ENCODE results near the gene OXCT1. TPM values are rescaled to one million over a fixed set of nuclear protein-coding genes. Genes with fewer than 3 reads are reported as not detected.

Gene OXCT1
- polyA plus RNA-seq (ENCODE audit: low read depth in 6 of 6) = 10 to 100 TPM; 25.8 to 28.6 (median 26.5) TPM

GRCh38 chr5:41869724-41870626 is at the start of gene OXCT1:
Gene OXCT1, minus strand, starts transcription at chr5:41870425. Its CDS starts 67 bp downstream, at chr5:41870358.
- peak; percentile 92 to 94 for ATAC-seq (ENCODE audit: low read depth in 2 of 2)
- Mint-ChIP-seq H3K36me3 (no peaks in the 10 kb centered on the region), H3K4me1 (peaks cover 32 to 48% (median 37%) of the 10 kb centered on the region in 3 donors), H3K4me3 (peak within 1 kb of the TSS; percentile 87 to 96 (median 92)), H3K9me3 (no peaks in the 10 kb centered on the region), H3K27me3 (no peaks in the 10 kb centered on the region), H3K27ac (peak within 1 kb of the TSS; percentile 89 to 98 (median 96))
- DNase-seq = peak; percentile 92

GRCh38 chr5:41918105-41918504 is 47.9 kb upstream of the OXCT1 start:
- ATAC-seq (ENCODE audit: low read depth in 2 of 2) = no peak
- no peaks in the 10 kb centered on the region for H3K27me3 Mint-ChIP-seq
- H3K4me3 Mint-ChIP-seq = no peak overlapping the region
- H3K27ac Mint-ChIP-seq = peak overlapping the region; percentile 48 to 90 (median 86)
- peaks cover 26 to 45% of the 10 kb centered on the region in 2 donors for H3K36me3 Mint-ChIP-seq
- DNase-seq = no peak
- H3K4me1 Mint-ChIP-seq = peaks cover 13 to 16% (median 15%) of the 10 kb centered on the region in 3 donors
- H3K9me3 Mint-ChIP-seq = peaks cover 0 to 2% (median 0%) of the 10 kb centered on the region in 7 donors

- Mint-ChIP-seq H3K9me3 (no peaks in the 10 kb centered on the region), H3K27ac (peak overlapping the region in 1 of 6 donors; percentile 18), H3K36me3 (peaks cover 11 to 14% of the 10 kb centered on the region in 2 donors), H3K4me3 (peak overlapping the region in 1 of 8 donors; percentile 41), H3K27me3 (no peaks in the 10 kb centered on the region), H3K4me1 (peaks cover 24 to 36% (median 25%) of the 10 kb centered on the region in 3 donors)
- DNase-seq = no peak
- no peak for ATAC-seq (ENCODE audit: low read depth in 2 of 2)
Observed at GRCh38 chr5:41908374-41909079, 38.3 kb upstream of the OXCT1 start.

- DNase-seq (no peak), ATAC-seq (ENCODE audit: low read depth in 2 of 2) (no peak)
- Mint-ChIP-seq H3K27ac (peak overlapping the region in 2 of 6 donors; percentile 0 to 33), H3K36me3 (peaks cover 0 to 14% of the 10 kb centered on the region in 2 donors), H3K9me3 (peaks cover 0 to 3% (median 0%) of the 10 kb centered on the region in 7 donors), H3K27me3 (peaks cover 0 to 6% (median 0%) of the 10 kb centered on the region in 3 donors), H3K4me3 (peak overlapping the region in 1 of 8 donors; percentile 57), H3K4me1 (peaks cover 27 to 39% (median 31%) of the 10 kb centered on the region in 3 donors)
Observed at GRCh38 chr5:41906151-41906550, 35.9 kb upstream of the OXCT1 start.

- ATAC-seq (ENCODE audit: low read depth in 2 of 2) (peak; percentile 86 to 87), DNase-seq (peak; percentile 98)
- H3K27me3 Mint-ChIP-seq = peaks cover 5 to 11% (median 6%) of the 10 kb centered on the region in 3 donors
- peaks cover 27 to 34% (median 31%) of the 10 kb centered on the region in 3 donors for H3K4me1 Mint-ChIP-seq
- peak within 1 kb of the TSS; percentile 90 to 99 (median 98) for H3K4me3 Mint-ChIP-seq
- peaks cover 0 to 3% (median 0%) of the 10 kb centered on the region in 7 donors for H3K9me3 Mint-ChIP-seq
- H3K27ac Mint-ChIP-seq = peak within 1 kb of the TSS; percentile 99 to 100 (median 100)
- H3K36me3 Mint-ChIP-seq = peaks cover 0 to 6% of the 10 kb centered on the region in 2 donors
Observed at GRCh38 chr5:41903892-41904799, 33.9 kb upstream of the OXCT1 start, which contains the start of gene RIMOC1. Gene RIMOC1, plus strand, starts transcription at chr5:41904344. Its CDS starts 24 bp downstream, at chr5:41904368.

- Mint-ChIP-seq H3K4me3 (peak overlapping the region; percentile 90 to 99 (median 98)), H3K27me3 (peaks cover 8 to 11% (median 9%) of the 10 kb centered on the region in 3 donors), H3K4me1 (peaks cover 27 to 34% (median 31%) of the 10 kb centered on the region in 3 donors), H3K27ac (peak overlapping the region; percentile 99 to 100 (median 100)), H3K36me3 (peaks cover 0 to 6% of the 10 kb centered on the region in 2 donors), H3K9me3 (peaks cover 0 to 3% (median 0%) of the 10 kb centered on the region in 7 donors)
- ATAC-seq (ENCODE audit: low read depth in 2 of 2) = no peak
- no peak for DNase-seq
Observed at GRCh38 chr5:41903382-41903891, 33.2 kb upstream of the OXCT1 start.

GRCh38 chr5:41896230-41896629 is 26.0 kb upstream of the OXCT1 start:
- peaks cover 36 to 63% (median 56%) of the 10 kb centered on the region in 3 donors for H3K27me3 Mint-ChIP-seq
- H3K27ac Mint-ChIP-seq = peak overlapping the region in 1 of 6 donors; percentile 3
- peaks cover 0 to 3% (median 0%) of the 10 kb centered on the region in 3 donors for H3K4me1 Mint-ChIP-seq

GRCh38 chr5:41893074-41893851 is 23.0 kb upstream of the OXCT1 start:
- DNase-seq (no peak), ATAC-seq (ENCODE audit: low read depth in 2 of 2) (no peak)
- Mint-ChIP-seq H3K4me1 (peaks cover 0 to 3% (median 0%) of the 10 kb centered on the region in 3 donors), H3K36me3 (no peaks in the 10 kb centered on the region), H3K27ac (peak overlapping the region in 1 of 6 donors; percentile 67), H3K27me3 (peaks cover 45 to 78% (median 70%) of the 10 kb centered on the region in 3 donors), H3K9me3 (peaks cover 0 to 7% (median 0%) of the 10 kb centered on the region in 7 donors), H3K4me3 (no peak overlapping the region)

More at GRCh38 chr5:41896230-41896629, 26.0 kb upstream of the OXCT1 start:
- no peaks in the 10 kb centered on the region for H3K36me3 Mint-ChIP-seq
- H3K4me3 Mint-ChIP-seq = no peak overlapping the region
- DNase-seq (no peak), ATAC-seq (ENCODE audit: low read depth in 2 of 2) (no peak)
- peaks cover 0 to 7% (median 0%) of the 10 kb centered on the region in 7 donors for H3K9me3 Mint-ChIP-seq

GRCh38 chr5:41892031-41892430 is 21.8 kb upstream of the OXCT1 start:
- no peak for ATAC-seq (ENCODE audit: low read depth in 2 of 2)
- Mint-ChIP-seq H3K27me3 (peaks cover 50 to 80% (median 71%) of the 10 kb centered on the region in 3 donors), H3K27ac (no peak overlapping the region)

GRCh38 chr5:41891066-41891707 is 21.0 kb upstream of the OXCT1 start:
- Mint-ChIP-seq H3K36me3 (no peaks in the 10 kb centered on the region), H3K27me3 (peaks cover 45 to 73% (median 63%) of the 10 kb centered on the region in 3 donors), H3K27ac (no peak overlapping the region), H3K4me3 (no peak overlapping the region), H3K4me1 (peaks cover 0 to 3% (median 0%) of the 10 kb centered on the region in 3 donors), H3K9me3 (peaks cover 0 to 7% (median 0%) of the 10 kb centered on the region in 7 donors)
- ATAC-seq (ENCODE audit: low read depth in 2 of 2) (no peak), DNase-seq (no peak)

More at GRCh38 chr5:41892031-41892430, 21.8 kb upstream of the OXCT1 start:
- no peak for DNase-seq
- H3K4me1 Mint-ChIP-seq = peaks cover 0 to 3% (median 0%) of the 10 kb centered on the region in 3 donors
- H3K36me3 Mint-ChIP-seq = no peaks in the 10 kb centered on the region
- peaks cover 0 to 7% (median 0%) of the 10 kb centered on the region in 7 donors for H3K9me3 Mint-ChIP-seq
- H3K4me3 Mint-ChIP-seq = no peak overlapping the region

GRCh38 chr5:41885286-41885685 is 15.1 kb upstream of the OXCT1 start:
- no peak for ATAC-seq (ENCODE audit: low read depth in 2 of 2)
- H3K9me3 Mint-ChIP-seq = no peaks in the 10 kb centered on the region
- no peaks in the 10 kb centered on the region for H3K36me3 Mint-ChIP-seq
- DNase-seq = no peak
- no peak overlapping the region for H3K27ac Mint-ChIP-seq
- peaks cover 37 to 41% (median 40%) of the 10 kb centered on the region in 3 donors for H3K27me3 Mint-ChIP-seq
- no peaks in the 10 kb centered on the region for H3K4me1 Mint-ChIP-seq
- no peak overlapping the region for H3K4me3 Mint-ChIP-seq
